ENCODE measurements around the gene CNOT8. TPM values are rescaled to one million over a fixed set of nuclear protein-coding genes. Genes with fewer than 3 reads are reported as not detected.

The CNOT8 gene
- total and polyA plus RNA-seq, 2 of the 4 experiments (the other 2 are of a cell fraction), result 41.4 to 49.1 TPM

GRCh38 chr5:154895606-154896561 lies 37.5 kb downstream of the CNOT8 start (continued):
- no peak for TF ChIP-seq MAZ (IDR thresholded peaks at IDR 0.05; ENCODE audit: borderline replicate concordance, low read depth, low read length)

- TF ChIP-seq CTCF (conservative IDR thresholded peaks at IDR 0.05; ENCODE audit: low read depth, low read length), result no peak
- no peak for TF ChIP-seq MAFK (IDR thresholded peaks at IDR 0.05; ENCODE audit: low read depth, low read length)
- Histone ChIP-seq H3K4ac (ENCODE audit: low read depth, low read length) (no peak overlapping the region), H3K14ac (replicated peaks; ENCODE audit: low read depth, low read length) (no peak overlapping the region), H3K18ac (ENCODE audit: low read depth, low read length) (no peak overlapping the region), H2BK15ac (ENCODE audit: low read depth, low read length) (no peak overlapping the region), H3K23ac (ENCODE audit: low read depth, low read length) (no peak overlapping the region), H3K56ac (ENCODE audit: extremely low read depth, insufficient read depth, low read length) (no peak overlapping the region), H2AFZ (replicated peaks; ENCODE audit: low read length, poor library complexity) (no peak overlapping the region), H3K9ac (ENCODE audit: low read depth, low read length) (no peak overlapping the region), H3K4me2 (ENCODE audit: low read depth, low read length) (no peak overlapping the region), H2BK5ac (ENCODE audit: low read depth, low read length, poor library complexity, severe bottlenecking) (no peak overlapping the region), H4K8ac (ENCODE audit: low read depth in 2 of 2, low read length in 2 of 2) (no peak overlapping the region), H3K9me1 (ENCODE audit: insufficient read depth, low read length) (no peaks in the 10 kb centered on the region; the same call in 1 of the 2 replicates), H3K27me3 (ENCODE audit: control insufficient read depth, insufficient read depth, low read length) (no peaks in the 10 kb centered on the region), H2AK9ac (replicated peaks; ENCODE audit: low read depth, low read length, poor library complexity) (no peak overlapping the region), H3K4me3 (ENCODE audit: insufficient read depth, low read depth, low read length) (no peak overlapping the region), H3K79me1 (ENCODE audit: low read depth in 1 of 2, low read length in 2 of 2) (no peaks in the 10 kb centered on the region), H3K36me3 (ENCODE audit: control insufficient read depth, insufficient read depth, low read length) (peaks cover 40% of the 10 kb centered on the region), H4K5ac (ENCODE audit: low read depth, low read length) (no peak overlapping the region), H3K27ac (ENCODE audit: insufficient read depth, low read length) (no peak overlapping the region), H4K91ac (ENCODE audit: insufficient read depth, low read depth, low read length) (no peak overlapping the region), H2AK5ac (ENCODE audit: low read depth, low read length) (no peak overlapping the region), H2BK20ac (ENCODE audit: low read depth, low read length) (no peak overlapping the region), H3K9me3 (ENCODE audit: control insufficient read depth, insufficient read depth, low read length) (no peaks in the 10 kb centered on the region), H4K20me1 (ENCODE audit: insufficient read depth, low read length) (no peaks in the 10 kb centered on the region), H2BK120ac (ENCODE audit: low read depth, low read length) (no peak overlapping the region), H3K4me1 (ENCODE audit: control insufficient read depth, insufficient read depth, low read length) (no peaks in the 10 kb centered on the region)
- dilution Hi-C loops (cut with HindIII; ENCODE audit: low sequenced_read_pairs, unreplicated experiment) (no loop called here), in situ Hi-C loops (cut with MboI; ENCODE audit: low sequenced_read_pairs) (no loop called here), intact Hi-C loops (cut with micrococcal nuclease) (no loop called here)
- no peak for DNase-seq
- ChIA-PET CTCF (no interaction called here), POLR2A (ENCODE audit: unreplicated experiment) (no interaction called here)
- no peak for ATAC-seq (ENCODE audit: low read depth)
- BruUV-seq (replicated peaks), result no TSS peak
Observed at GRCh38 chr5:154896562-154897165, 38.2 kb downstream of the CNOT8 start.

All from IMR-90 (cell line).